Nephron progenitor cell (in vitro differentiated cells): Measurements from ENCODE around the gene NR4A2.

Source experiments
- DNase-seq: peaks from one replicate; pipeline ENCODE4 v3.0.0; 2021
- H3K27ac Mint-ChIP-seq: 2 replicates; pipeline ENCODE4 v1.8.0; 2021; ENCODE audit warnings: mild to moderate bottlenecking, moderate library complexity, mixed read lengths
- H3K27me3 Mint-ChIP-seq: 2 replicates; pipeline ENCODE4 v1.8.0; 2021; ENCODE audit warnings: mild to moderate bottlenecking, low read depth, mixed read lengths; ENCODE audit not compliant: poor library complexity
- H3K36me3 Mint-ChIP-seq: 2 replicates; pipeline ENCODE4 v1.8.0; 2021; ENCODE audit warnings: low read depth, mixed read lengths
- H3K4me1 Mint-ChIP-seq: 2 replicates; pipeline ENCODE4 v1.8.0; 2021; ENCODE audit warnings: mixed read lengths
- H3K4me3 Mint-ChIP-seq: 2 replicates; pipeline ENCODE4 v1.8.0; 2021; ENCODE audit warnings: mild to moderate bottlenecking, moderate library complexity, mixed read lengths
- H3K9me3 Mint-ChIP-seq: 2 replicates; pipeline ENCODE4 v1.8.0; 2021; ENCODE audit warnings: mild to moderate bottlenecking, moderate library complexity, mixed read lengths
- CTCF ChIP-seq: fragments of 200-600 bp; sonication (generic); IDR thresholded peaks from 2 replicates; pipeline ENCODE4 v1.5.0; 2021; ENCODE audit warnings: antibody characterized with exemption

NR4A2 gene

GRCh38 chr2:156332284-156332533, 312 bp downstream of the NR4A2 start:
- peaks cover 74% of the 10 kb centered on the region for H3K27me3 Mint-ChIP-seq
- no peak for DNase-seq
- no peaks in the 10 kb centered on the region for H3K36me3 Mint-ChIP-seq
- H3K4me1 Mint-ChIP-seq: peaks cover 39% of the 10 kb centered on the region
- no peak overlapping the region for H3K27ac Mint-ChIP-seq
- TF ChIP-seq CTCF: no peak
- H3K4me3 Mint-ChIP-seq: peak overlapping the region; percentile 89
- no peaks in the 10 kb centered on the region for H3K9me3 Mint-ChIP-seq

GRCh38 chr2:156331572-156332283, 793 bp downstream of the NR4A2 start:
- H3K4me3 Mint-ChIP-seq: peak overlapping the region; percentile 89
- peaks cover 39% of the 10 kb centered on the region for H3K4me1 Mint-ChIP-seq
- H3K27me3 Mint-ChIP-seq: peaks cover 79% of the 10 kb centered on the region
- TF ChIP-seq CTCF: no peak
- no peak overlapping the region for H3K27ac Mint-ChIP-seq
- peak; percentile 40 for DNase-seq
- H3K9me3 Mint-ChIP-seq: no peaks in the 10 kb centered on the region
- no peaks in the 10 kb centered on the region for H3K36me3 Mint-ChIP-seq

- H3K9me3 Mint-ChIP-seq: no peaks in the 10 kb centered on the region
- peak overlapping the region; percentile 29 for H3K4me3 Mint-ChIP-seq
- peaks cover 32% of the 10 kb centered on the region for H3K4me1 Mint-ChIP-seq
- no peaks in the 10 kb centered on the region for H3K36me3 Mint-ChIP-seq
- peaks cover 89% of the 10 kb centered on the region for H3K27me3 Mint-ChIP-seq
- no peak overlapping the region for H3K27ac Mint-ChIP-seq
- TF ChIP-seq CTCF: no peak
- no peak for DNase-seq
Measured at GRCh38 chr2:156329927-156330726, 2.4 kb downstream of the NR4A2 start.

- H3K9me3 Mint-ChIP-seq: no peaks in the 10 kb centered on the region
Measured at GRCh38 chr2:156329031-156329926, 3.2 kb downstream of the NR4A2 start.

More at GRCh38 chr2:156329031-156329926, 3.2 kb downstream of the NR4A2 start:
- Mint-ChIP-seq H3K27me3 (peaks cover 97% of the 10 kb centered on the region), H3K27ac (no peak overlapping the region), H3K4me1 (peaks cover 29% of the 10 kb centered on the region), H3K4me3 (peak overlapping the region; percentile 29), H3K36me3 (no peaks in the 10 kb centered on the region)
- no peak for TF ChIP-seq CTCF
- DNase-seq: no peak
